Ureter (tissue), 1 donor: Measurements from ENCODE around the gene ERCC1. TPM values are rescaled to one million over a fixed set of nuclear protein-coding genes. Genes with fewer than 3 reads are reported as not detected.

Experiments used
- DNase-seq: peaks from one replicate; pipeline ENCODE4 v3.0.0-alpha.2; 2020; ENCODE audit warnings: low spot score
- total RNA-seq: library from RNA; stranded (reverse); gene quantifications from one replicate; pipeline ENCODE4 v1.2.4, GENCODE V29; 2023
- donor health status: DM: yes; HTN: yes; CAD: no.

The ERCC1 gene
- total RNA-seq, 1 donor from 2014 or later, result 78.3 TPM

DNA sequence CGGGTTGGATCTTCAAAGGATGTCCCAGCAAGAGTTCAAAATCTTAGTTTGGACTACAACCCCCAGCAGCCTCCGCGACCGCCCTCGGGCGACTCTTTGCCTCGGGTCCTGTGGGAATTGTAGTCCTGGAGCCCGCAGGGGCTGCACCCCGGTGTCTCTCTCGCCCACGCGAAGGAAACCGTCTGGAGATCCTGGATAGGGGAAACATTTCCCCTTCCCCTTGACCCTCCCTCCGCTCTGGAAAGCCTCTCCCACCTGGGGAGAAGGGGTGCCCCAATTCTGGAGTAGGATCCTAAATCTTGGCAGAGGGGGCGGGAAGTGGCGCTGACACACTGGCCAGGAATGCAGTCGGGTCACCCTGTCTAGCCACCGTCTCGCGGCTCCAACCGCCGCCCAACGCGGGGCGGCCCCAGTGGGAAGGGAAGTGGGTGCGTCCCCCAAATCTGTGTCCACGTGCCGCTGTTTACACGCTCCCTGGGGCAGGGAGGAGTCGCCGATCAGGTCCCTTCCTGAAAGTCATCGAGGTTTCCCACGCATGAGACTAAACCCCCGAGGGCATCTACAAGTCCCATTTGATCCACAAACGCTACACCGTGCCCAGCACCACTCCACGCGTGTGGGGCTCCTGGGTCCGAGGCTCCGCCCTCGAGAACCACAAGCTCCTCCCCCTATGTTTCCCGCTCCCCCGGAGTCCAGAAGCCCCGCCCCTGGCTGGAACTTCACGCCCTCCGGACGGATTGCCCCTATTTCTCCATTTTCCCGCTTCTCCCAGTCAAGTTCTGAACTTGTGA, 18.1 kb downstream of the ERCC1 start:
- DNase-seq, result peak; percentile 90

- DNase-seq, result peak; percentile 93
These were observed 18.9 kb downstream of the ERCC1 start, which contains the start of gene PPP1R13L for GRCh38 chr19:45404557-45405434. Gene PPP1R13L, minus strand, starts transcription at chr19:45405069. Its CDS starts 6,751 bp downstream, at chr19:45398318.

DNA sequence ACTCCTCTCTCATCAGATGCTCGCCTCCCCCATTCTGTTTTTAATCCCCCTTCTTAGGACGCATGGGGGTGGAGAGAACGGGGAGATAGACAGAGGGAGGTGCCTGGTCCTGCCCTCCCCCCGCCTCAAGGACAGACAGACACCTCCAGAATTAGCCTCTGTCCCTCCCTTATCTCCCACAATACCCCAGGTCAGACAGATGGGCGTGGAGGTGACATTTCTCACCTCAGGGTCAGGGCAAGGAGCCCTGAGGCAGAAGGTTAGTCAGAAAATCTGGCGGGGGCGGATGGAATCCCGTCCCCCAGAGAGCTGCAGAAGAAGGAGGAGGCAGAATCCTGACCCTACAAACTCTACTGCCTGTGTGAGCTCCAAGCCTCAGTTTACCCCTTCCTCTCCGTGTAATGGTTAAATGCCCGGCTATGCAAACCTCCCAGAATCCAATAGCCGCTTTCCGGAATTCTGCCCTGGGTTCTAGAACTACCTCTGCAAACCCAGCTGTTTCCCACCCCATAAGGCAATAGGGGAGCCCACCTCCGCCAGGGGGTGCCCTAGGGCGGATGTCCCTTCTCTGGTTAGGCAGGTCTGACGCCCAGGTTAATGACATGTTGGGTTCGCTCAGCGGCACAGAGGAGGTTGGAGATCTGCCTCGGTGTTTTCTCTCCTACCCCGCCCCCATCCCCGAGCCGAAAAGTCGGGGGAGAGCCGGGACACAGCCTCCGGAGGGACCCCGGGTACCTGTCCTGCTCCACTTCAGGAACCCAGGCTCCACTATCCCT, 19.7 kb downstream of the ERCC1 start:
- peak; percentile 85 for DNase-seq

GRCh38 chr19:45403272-45403671, 20.4 kb downstream of the ERCC1 start:
- DNase-seq, result no peak

DNA sequence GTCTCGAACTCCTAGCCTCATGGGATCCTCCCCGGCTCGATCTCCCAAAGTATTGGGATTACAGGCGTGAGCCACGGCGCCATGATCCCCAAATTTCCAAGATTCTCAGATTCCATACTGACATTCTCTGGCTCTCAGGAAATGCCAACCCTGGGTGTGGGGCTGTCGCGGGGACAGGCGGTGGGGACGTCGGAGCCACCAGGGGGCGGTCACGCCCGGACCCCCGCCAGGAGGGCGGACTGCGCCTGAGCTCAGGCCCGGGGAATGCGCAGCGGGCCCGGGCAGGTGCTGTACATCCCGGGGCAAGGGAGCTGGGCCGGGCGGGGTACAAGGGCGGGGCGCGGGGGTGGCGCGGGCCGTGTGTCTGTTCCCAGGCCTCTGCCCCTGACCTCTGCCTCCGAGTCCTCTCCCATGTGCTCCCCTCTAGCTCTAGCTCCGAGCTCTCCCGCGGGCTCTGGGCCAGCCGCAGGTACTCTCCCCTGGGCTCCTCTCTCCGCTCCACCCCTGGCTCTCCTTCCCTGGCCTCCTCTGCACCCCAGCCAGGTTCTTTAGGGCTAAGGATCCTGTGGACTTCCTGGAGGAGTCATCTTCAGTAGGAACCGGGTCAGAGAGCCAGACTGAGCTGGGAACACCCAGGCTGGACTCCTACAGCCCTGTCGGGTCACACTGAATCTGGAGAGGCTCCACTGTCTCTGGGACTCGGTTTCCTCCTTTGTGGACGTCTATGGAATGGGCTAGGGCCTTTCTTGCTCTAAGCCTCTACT, 21.2 kb downstream of the ERCC1 start:
- DNase-seq, result peak; percentile 68

DNA sequence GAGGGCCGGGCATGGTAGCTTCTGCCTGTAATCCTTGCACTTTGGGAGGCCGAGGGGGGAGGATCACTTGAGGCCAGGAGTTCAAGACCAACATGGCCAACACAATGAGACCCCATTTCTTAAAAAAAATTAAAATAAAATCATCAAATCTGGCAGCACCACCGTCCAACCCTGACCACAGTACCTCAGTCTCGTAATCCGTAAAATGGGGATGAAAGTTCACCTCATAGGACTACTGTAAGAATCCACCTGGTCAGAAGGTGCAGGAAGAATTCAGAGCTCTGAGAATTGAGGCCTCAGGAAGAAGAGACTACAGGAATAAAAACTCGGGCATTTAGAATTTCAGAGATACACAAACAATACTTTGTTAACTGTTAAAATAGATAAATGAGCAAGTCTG, 21.9 kb downstream of the ERCC1 start:
- no peak for DNase-seq

DNA sequence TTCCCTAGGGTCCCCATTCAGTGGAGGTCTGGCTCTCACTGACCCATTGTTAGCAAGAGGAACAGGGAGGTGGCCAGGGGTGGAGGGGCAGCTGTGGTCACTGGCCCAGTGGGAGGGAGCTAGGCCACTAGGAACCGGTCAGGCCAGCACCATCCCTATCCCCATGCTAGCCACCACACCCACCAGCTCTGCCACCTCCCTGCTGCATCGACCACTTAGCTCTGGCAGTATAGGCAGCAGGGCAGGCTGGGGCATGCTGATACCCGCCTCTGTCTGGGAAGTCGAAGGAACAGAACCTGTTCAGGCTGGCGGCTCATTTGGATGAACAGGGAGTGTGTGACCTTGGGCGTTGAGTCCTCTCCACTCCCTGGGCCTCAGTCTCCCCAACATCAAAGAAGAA, 23.5 kb downstream of the ERCC1 start:
- DNase-seq, result peak; percentile 82

DNA sequence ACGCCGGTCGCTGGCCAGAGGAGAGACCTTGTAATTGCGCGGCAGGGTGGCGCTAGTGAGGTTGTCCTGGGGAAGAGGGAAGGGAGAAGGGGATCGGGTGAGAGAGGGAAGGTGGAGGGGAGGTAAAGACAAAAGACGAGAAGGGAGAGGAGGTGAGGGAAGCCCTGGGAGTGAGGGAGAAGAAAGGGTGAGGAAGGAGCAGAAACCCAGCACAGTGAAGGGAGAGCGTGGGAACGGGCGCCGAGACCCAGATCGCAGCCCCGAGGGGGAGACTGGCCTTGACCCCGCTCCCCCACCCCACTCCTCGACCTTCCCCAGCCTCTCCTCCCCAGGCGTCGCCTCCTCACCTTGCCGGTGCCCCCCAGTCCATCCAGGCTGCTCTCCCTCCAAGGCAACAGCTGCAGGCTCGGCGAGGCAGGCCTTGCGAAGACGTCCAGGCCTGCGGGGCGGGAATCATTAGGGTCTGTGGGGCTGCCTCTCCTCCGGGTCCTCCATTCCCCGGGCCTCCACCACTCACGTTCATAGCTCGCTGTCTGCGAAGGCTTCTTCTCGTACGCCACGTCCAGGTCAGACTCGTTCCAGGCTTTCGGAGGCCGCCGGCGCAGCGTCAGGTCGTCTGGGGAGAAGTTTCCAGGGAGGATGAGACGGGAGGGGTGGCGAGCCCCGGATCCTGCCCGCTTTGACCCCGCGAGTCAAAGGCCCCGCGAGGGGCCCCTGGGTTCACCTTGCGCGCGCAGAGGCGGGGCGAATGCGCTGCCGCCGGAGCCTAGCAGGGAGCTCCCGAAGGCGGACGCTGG, 27.7 kb downstream of the ERCC1 start:
- no peak for DNase-seq

DNA sequence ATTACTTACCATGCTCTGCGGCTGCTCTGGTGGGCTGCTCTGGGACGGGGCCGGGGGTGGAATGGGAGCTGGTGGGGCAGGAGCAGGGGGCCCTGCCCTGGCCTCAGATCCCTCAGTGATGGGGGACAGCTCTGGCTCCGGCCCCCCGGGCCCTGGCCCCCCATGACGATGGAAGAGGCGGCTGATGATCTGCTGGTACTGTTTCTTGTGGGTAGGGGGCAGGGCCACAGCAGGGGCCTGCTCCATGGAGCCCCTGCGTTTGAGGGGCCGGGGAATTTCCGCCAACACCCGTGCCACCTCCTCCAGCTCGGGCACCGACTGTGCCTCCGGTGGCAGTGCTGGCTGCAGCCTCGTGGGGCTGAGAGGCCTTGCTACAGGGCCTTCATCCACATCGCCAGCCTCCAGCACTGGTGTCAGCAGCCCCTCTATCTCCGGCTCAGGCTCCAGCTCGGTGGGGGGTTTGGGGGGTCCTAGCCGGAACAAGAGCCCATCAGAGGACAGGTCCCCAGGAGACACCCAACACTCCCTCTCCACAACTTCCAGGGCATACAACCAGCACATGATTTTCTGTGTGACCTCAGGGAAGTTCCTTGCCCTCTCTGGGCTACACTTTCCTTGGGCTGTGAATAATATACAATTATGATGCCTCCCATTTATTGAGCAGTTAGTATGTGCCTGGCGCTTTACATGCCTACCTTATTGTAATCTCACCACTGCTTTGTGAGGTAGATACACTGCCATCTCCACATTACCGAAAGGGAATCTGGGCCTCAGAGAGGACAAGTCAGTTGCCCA, 31.6 kb downstream of the ERCC1 start:
- no peak for DNase-seq

- no peak for DNase-seq
These were observed 32.4 kb downstream of the ERCC1 start for GRCh38 chr19:45391346-45391745.

DNA sequence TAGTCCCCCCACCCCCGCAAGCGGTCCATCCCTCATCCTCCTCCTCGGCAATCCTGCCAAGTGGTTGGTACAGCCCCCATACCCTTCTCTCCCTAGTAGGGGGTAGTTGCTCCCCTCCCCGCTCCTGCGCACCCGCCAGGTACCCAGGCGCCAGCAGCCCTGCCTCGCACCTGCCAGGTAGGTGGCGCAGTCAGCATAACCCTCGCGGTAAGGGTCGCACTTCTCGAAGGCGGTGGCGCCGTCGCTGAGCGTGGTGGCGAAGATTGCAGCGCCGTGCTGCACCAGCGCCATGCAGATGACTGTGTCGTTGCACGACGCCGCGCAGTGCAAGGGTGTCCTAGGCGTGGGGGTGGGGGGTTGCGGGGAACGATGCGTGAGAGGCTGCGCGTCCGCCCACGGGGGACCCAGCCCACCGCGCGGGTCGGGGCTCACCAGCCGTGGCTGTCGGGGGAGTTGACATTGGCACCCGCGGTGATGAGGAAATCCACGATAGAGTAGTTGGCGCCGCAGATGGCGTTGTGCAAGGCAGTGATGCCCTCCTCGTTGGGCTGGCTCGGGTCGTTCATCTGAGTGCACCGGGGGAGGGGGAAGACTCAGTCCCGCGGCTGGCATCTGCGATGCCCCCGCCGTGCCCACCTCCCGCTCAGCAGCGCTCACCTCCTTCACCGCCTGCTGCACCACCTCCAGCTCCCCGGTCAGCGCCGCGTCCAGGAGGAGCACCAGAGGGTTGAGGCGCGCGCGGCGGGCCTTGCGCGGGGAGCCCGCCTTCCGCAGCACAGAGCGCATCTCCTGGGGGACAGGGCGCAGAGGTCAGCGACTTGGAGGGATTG, 38.1 kb downstream of the ERCC1 start:
- DNase-seq, result no peak

GRCh38 chr19:45382426-45382825, 41.3 kb downstream of the ERCC1 start:
- no peak for DNase-seq

GRCh38 chr19:45380107-45380506, 43.6 kb downstream of the ERCC1 start:
- DNase-seq, result no peak

DNA sequence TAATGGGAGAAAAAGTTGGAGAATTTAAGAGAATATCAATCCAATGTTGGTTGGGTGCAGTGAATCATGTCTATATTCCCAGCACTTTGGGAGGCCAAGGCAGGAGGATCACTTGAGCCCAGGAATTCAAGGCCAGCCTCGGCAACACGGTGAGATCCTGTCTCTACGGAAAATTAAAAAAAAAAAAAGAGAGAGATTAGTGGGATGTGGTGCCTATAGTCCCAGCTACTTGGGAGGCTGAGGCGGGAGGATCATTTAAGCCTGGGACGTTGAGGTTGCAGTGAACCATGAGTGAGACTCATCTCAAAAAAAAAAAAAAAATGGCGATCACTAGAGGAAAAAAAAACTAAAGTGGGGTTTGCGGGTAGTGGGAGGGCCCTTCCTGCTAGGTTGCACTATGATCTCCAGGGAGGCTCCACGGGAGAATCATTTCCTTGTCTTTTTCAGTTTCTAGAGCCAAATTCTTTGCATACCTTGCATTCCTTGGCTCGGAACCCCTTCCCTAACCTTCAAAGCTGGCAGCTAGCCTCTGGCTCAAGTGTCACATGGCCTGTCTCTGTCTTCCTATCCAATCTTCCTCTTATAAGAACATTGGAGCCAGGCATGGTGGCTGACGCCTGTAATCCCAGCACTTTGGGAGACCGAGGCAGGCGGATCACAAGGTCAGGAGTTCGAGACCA, 47.5 kb downstream of the ERCC1 start:
- peak; percentile 42 for DNase-seq

DNA sequence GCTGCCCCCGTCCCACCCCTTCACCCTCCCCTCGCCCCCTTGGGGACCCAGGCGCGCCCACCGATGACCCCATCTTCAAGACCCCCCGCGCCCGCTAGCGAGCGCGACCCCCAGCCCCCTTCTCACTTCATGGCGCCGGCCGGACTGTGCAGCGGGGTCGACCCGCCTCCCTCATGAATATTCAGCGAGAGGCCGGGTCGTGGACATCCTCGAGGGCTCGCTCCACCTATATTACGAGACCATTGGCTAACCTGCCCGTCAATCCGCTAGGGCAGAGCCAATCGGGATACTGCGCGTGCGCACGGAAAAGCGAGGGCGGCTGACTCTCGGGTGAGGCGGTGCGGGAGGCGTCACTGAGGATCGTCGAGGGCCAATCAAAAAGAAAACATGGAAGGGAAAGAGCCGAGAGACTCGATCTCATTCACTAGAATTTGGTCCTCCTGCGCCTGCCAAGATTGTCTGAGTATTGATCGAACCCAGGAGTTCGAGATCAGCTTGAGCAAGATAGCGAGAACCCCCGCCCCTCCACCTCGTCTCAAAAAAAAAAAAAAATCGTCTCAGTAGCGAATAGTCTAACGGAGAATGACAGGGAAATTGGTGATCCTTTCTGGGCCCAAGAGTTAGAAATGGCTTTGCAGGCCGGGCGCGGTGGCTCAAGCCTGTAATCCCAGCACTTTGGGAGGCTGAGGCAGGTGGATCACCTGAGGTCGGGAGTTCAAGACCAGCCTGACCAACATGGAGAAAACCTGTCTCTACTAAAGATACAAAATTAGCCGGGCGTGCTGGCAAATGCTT, 53.1 kb downstream of the ERCC1 start, which contains the start of gene ERCC2:
ERCC2 (minus strand) TSS at position 164 of the 795 bp plus-strand sequence; CDS start at position 131, 33 bp downstream.
- DNase-seq, result peak; percentile 100

DNA sequence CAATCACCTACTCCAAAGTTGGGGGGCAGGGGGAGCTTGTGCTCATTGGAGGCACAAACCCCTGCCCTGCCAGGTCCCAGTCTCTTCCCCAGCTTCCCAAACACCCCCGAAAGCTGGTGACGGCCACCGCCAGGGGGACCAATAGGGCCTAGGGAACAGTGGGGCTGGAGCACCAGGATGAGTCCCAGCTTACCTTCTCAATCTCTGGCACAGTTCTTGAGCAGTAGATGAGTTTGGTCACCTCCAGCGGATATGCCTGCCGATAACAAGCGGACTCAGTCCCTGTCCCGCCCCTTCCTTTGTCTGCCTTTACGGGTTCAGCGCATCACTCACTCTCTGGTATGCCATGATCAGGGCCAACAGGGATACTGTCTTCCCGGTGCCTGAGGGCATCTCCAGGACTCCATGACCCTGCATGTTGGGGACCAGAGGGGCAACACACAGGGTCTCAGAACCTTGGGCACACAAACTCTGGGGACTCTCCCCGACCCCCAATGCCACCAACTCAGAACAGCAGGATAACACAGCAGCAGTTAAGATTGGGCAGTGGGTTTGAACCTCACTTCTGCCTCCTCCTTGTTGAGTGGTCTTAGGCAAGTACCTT, 54.9 kb downstream of the ERCC1 start:
- DNase-seq, result peak; percentile 41

- DNase-seq, result no peak
These were observed 55.6 kb downstream of the ERCC1 start for GRCh38 chr19:45368127-45368526.
